Iris pigment epithelial cell (primary cell): ENCODE results near the gene BAZ2A.
"Not testable (repeated sequence)": the region's sequence is repeated elsewhere in the genome, so short reads cannot be mapped to it uniquely, and the experiment has no call there.

Experiments
- DNase-seq: peaks from one replicate; pipeline ENCODE4 v3.0.0-alpha.2; 2011; ENCODE audit warnings: low read depth

Gene BAZ2A

DNA sequence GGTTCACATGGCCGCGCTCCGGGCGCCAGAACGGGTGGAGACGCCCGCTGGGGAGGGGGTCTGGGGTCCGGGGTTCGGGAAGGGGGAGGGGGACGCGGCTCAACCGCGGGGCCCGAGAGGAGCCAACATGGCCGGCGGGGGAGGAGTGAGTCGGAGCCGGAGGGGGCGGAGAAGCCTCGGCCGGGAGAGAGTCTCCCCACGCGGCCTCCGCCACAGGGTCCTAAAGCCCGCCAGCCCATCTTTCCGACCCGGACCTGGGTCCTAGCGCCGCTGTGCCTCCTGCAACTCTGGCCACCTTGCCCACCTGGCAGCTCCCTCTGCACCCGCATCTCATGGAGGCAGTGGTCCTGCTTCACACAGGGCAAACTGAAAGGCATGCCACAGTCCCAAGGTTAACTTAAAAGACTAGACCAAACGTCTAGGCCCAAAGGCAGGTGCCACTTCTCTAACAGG lies at the start of gene BAZ2A:
BAZ2A (minus strand) TSS at position 147 of the 453 bp plus-strand sequence. CDS start 12,796 bp downstream, outside the sequence.
- DNase-seq, result peak; percentile 85

- no peak for DNase-seq
Measured at GRCh38 chr12:56678852-56679251, 48.7 kb upstream of the BAZ2A start.

- no peak for DNase-seq
Measured at GRCh38 chr12:56677680-56678079, 47.6 kb upstream of the BAZ2A start.

DNA sequence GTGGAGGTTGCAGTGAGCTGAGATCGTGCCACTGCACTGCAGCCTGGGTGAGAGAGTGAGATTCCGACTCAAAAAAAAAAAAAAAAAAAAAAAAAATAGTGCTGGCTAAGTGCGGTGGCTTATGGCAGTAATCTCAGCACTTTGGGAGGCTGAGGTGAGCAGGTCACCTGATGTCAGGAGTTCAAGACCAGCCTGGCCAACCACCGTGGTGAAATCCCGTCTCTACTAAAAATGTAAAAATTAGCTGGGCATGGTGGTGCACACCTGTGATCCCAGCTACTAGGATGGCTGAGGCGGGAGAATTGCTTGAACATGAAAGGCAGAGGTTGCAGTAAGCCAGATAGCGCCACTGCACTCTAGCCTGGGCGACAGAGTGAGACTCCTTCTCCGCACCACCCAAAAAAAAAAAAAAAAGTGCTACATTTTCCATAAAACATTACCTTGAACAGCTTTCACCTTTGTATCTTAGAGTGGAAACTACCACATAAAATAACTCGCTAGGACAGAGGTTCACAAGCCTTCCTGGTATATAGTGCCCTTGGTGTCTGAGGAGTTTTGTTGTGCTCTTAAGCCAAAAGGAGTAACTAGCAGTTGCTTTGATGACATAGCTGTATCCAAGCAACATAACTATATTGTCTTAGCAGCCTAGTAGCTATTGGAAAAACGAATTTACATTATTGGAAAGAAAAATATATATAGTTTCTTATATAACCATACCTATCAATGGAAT lies 46.9 kb upstream of the BAZ2A start:
- no peak for DNase-seq

- DNase-seq, result no peak
Measured at GRCh38 chr12:56671608-56672007, 41.5 kb upstream of the BAZ2A start.

- no peak for DNase-seq
Measured at GRCh38 chr12:56670836-56671235, 40.7 kb upstream of the BAZ2A start.

- DNase-seq, result no peak
Measured at GRCh38 chr12:56668197-56668457, 38.0 kb upstream of the BAZ2A start.

DNA sequence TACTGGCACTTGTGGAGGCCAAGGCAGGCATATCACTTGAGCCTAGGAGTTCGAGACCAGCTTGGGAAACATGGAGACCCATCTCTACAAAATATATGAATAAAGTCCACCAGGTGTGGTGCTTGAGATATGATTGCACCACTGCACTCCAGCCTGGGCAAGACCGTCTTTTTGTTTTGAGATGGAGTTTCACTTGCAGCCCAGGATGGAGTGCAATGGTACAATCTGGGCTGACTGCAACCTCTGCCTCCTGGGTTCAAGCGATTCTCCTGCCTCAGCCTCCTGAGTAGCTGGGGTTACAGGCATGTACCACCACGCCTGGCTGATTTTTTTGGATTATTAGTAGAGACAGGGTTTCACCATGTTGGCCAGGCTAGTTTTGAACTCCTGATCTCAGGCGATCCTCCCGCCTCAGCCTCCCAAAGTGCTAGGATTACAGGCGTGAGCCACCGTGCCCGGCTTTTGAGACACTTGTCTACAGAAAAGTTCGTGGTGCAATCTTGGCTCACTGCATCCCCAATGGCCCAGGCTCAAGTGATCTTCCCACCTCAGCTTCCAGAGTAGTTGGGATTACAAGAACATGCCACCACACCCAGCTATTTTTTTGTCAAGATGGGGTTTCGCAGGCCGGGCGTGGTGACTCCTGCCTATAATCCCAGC lies 32.0 kb upstream of the BAZ2A start:
- DNase-seq, result no peak

DNA sequence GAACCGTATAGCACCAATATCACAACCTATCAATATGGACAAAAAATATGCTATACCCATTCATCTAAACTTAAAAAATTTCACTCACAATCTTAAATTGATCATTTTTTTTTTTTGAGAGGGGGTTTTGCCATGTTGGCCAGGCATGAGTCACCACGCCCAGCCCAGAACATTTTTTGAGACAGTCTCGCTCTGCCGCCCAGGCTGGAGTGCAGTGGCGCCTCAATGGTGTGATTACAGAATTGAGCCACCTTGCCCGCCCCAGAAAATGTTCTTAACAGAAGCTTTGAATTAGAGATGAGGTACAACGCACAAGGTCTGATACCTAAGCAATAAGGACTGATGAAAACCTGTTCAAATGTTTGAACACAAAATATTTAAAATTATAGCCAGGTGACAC lies 31.4 kb upstream of the BAZ2A start:
- no peak for DNase-seq

DNA sequence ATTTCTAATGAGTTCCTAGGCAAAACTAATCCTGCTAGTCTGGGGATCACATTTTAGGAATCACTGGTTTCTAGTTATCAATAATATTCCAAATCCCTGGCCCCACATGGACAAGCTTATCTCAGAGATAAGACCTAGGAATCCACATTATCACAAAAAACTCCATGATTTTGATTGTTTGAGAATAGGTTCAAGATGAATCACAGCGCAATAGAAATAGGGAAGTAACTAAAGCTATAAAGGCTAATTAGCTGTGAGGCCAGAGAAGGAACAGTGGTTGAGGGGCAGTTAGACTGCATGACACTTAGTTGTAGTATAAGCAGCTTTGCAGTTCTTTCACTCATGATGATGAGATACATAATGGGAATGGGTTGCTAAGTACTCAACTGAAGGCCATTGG lies 28.8 kb upstream of the BAZ2A start:
- DNase-seq, result no peak

DNA sequence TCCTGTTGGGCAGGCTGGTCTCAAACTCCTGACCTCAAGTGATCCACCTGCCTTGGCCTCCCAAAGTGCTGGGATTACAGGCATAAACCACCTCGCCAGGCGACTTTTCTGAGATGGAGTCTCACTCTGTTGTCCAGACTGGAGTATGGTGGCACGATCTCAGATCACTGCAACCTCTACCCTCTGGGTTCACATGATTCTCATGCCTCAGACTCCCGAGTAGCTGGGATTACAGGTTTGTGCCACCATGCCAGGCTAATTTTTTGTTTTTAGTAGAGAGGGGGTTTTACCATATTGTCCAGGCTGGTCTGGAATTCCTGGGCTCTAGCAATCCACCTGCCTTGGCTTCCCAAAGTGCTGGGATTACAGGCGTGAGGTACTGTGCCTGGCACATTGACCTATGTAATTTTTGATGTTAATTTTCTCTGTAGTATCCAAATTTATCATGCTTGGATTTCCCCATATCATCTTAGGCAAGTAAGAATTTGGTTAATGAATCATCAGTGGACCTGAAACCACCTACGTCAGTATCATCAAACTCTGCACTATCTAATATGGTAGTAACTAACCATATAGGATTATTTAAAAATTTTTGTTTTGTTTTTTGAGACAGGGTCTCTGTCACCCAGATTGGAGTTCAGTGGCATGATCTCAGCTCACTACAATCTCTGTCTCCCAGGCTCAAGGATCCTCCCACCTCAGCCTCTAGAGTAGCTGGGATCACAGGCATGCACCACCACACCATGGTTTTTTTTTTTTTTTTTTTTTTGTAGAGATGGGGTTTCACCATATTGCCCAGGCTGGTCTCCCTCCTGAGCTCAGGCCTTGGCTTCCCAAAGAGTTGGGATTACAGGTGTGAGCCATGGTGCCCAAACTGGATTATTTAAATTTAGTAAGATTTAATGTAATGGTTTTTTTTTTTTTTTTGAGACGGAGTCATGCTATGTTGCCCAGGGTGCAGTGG lies 27.6 kb upstream of the BAZ2A start:
- DNase-seq, result no peak

- DNase-seq, result not testable (repeated sequence)
Measured at GRCh38 chr12:56653781-56654180, 23.7 kb upstream of the BAZ2A start.

DNA sequence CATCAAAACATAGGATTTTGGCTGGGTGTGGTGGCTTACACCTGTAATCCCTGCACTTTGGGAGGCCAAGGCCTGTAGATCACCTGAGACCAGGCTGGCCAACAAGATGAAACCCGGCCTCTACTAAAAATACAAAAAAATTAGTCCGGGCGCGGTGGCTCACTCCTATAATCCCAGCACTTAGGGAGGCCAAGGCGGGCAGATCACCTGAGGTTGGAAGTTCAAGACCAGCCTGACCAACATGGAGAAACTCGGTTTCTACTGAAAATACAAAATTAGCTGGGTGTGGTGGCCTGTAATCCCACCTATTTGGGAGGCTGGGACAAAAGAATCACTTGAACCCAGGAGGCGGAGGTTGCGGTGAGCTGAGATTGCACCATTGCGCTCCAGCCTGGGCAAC lies 17.9 kb upstream of the BAZ2A start:
- not testable (repeated sequence) for DNase-seq

DNA sequence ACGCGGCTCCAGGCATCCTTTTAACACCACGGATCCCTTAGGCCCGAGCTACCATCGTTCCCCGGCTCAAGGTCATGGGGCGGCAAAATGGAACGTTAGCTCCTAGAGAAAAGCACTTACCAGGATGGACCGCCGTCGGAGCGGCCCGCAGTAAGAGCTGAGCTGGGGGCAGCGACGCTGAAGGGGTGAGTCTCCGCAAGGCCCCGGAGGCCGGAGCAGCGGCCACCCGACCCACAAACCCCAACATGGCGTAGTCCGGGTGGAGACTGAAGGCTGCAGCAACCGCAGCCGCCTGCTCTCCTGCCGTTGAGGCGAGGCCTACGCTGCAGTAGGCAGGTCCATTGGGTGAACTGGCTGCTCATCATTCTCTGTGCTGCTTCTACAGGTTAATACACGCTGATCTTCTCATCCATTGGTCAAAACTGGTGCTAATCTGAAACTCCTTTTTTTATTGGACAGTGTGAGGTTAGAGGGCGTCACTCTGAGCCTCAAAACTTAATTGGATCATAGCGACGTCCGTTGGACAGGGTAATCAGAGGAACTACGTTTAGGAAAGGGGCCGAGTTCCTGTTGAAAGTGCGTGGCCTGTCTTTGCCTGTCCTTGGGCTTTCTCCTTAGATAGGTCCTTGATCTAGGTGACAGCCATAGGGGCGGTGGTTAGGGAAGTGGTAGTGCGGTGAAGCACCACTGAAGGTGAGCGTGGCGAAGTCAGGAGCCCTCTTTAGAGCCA lies 15.8 kb upstream of the BAZ2A start, which contains the start of gene ATP5F1B:
ATP5F1B (minus strand) TSS at position 268 of the 730 bp plus-strand sequence; CDS start at position 247, 21 bp downstream.
- peak; percentile 100 for DNase-seq

GRCh38 chr12:56645201-56645716 lies 15.1 kb upstream of the BAZ2A start:
- DNase-seq, result peak; percentile 14

DNA sequence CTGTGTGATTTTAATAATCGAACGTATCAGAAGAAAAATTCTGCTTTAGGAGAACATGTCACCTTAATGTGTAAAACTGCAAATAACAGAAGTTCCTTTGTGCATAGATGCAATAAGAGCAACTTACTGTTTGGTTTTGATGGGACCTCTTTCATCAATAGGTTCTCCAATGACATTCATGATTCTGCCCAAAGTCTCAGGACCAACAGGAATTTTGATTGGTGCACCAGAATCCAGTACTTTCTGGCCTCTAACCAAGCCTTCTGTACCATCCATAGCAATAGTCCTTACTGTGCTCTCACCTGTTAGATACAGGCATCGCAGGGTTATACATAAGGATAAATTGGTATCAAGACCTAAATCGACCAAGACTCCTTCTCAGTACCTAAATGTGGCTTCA lies 14.5 kb upstream of the BAZ2A start:
- DNase-seq, result peak; percentile 41

DNA sequence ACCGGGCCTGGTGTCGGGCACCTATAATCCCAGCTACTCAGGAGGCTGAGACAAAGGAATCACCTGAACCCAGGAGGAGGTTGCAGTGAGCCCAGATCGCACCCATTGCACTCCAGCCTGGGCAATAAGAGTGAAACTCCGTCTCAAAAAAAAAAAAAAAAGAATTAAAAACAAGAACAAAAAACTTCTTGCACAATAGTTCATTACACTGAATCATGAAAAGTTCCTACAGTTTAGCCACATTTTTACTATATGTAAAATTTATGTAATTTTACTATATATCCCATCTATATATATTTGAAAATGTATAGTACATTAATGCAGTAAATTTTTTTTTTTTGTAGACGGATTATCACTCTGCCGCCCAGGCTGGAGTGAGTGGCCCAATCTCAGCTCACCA lies 11.1 kb upstream of the BAZ2A start:
- DNase-seq, result no peak

DNA sequence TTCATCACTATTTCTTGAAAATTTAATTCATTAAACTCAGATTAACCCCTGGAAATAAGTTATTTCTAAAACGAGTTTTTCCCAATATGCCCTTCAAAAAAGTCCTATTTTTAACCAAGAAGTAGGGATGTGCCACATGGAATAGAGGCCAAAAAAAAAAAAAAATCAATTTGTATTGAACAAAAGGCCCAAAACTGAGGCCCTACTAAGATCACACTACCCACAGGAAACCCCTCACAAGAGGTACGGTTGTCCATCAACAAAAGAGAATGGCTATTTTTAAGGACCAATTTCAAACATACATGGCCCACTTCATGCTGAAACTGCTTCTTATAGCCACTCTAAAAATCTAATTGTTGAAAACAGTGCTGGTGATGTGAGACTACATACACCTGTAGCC lies 7.5 kb upstream of the BAZ2A start:
- DNase-seq, result no peak

DNA sequence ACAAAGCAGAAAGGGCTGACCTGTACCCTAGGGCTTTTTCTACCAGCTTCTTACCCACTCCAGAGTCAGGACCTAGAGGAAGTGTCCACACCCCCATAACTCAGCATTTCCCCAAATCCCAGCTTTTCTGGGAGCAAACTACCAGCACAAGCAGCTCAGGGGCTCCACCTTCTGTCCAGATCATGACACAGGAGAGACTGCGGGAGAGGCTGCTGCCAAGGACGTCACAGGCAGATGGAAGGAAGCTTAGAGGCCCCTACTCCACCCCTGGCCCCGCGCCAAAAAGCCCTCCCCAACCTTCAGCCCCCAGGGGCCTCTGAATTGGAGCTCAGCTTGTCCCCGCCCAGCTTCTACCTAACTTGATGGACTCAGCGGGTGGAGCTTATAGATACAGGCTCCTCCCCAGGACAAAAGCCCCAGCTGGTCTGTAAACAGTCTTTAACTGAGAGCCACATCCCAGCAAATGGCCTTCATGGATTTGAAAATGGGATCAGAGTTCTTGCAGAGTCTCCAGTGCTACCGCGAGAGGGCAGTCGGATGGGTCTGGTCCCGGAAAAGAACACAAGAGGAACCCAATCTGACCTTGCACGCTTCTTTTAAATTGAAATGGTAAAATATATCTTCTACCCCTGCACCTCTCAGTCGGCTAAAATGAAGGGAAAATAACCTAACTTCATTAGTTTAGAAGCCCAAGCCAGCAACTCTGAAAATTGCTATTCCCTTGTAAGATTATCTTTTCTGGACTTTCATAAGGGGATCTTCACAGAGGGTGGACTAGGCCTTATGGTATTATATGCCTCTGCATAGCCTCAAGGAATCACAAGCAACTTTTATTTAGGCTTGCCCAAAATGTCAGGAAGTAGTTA lies 6.8 kb upstream of the BAZ2A start:
- peak; percentile 100 for DNase-seq

GRCh38 chr12:56635806-56636674 lies 5.9 kb upstream of the BAZ2A start:
- DNase-seq, result peak; percentile 91
